Measurements from ENCODE around the gene MUC13.

GRCh38 chr3:124960105-124960504, 25.6 kb upstream of the MUC13 start:
- TF ChIP-seq CTCF (IDR thresholded peaks at IDR 0.05; ENCODE audit: borderline replicate concordance, extremely low read depth, low read length, poor library complexity, severe bottlenecking), result no peak
- no peak for TF ChIP-seq EZH2 (IDR thresholded peaks at IDR 0.05; ENCODE audit: borderline replicate concordance, low read depth, low read length, severe bottlenecking)
